HG03196 (cell line): ENCODE results near the gene NF2.

Experiments used
- ATAC-seq: cut with Tn5 transposase; IDR thresholded peaks from one replicate; pipeline ENCODE4 v1.9.1; 2021; ENCODE audit not compliant: unreplicated experiment

Gene NF2

DNA sequence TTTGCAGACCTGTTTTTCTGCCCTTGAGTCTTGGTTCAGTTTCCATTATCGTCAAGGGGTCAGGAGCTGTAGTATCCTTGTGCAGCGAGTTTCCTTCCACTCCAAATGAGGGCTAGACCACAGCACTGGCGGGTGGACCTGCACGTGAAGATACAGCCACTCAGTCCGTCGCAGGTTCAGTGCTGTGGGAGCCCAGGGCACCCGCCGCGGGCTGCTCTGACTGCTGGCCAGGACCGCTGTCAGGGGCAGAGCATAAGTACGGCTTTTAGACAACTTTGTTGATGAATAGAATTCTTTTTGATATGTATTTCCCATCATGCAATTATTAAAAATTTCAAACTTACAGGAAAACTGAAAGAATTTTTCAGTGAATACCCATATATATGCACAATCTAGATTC, 56.6 kb downstream of the NF2 start:
- ATAC-seq: no peak

DNA sequence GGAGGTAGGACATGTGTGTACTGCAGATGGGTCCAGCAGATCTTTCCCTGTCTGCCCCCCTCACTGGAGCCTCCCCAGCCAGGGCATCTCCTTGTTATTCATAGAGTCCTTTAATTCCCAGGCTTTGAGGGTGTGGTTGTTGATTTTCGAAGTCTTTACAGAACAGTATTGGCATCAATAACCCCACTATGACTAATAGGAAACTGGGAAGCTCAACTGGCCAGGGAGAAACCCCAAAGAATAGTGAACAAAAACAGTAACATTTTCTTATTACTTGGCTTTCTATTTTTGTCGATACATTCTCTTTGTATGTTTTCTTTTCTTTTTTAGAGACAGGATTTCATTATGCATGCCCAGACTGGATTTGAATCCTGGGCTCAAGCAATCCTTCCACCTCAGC, 57.9 kb downstream of the NF2 start:
- no peak for ATAC-seq

DNA sequence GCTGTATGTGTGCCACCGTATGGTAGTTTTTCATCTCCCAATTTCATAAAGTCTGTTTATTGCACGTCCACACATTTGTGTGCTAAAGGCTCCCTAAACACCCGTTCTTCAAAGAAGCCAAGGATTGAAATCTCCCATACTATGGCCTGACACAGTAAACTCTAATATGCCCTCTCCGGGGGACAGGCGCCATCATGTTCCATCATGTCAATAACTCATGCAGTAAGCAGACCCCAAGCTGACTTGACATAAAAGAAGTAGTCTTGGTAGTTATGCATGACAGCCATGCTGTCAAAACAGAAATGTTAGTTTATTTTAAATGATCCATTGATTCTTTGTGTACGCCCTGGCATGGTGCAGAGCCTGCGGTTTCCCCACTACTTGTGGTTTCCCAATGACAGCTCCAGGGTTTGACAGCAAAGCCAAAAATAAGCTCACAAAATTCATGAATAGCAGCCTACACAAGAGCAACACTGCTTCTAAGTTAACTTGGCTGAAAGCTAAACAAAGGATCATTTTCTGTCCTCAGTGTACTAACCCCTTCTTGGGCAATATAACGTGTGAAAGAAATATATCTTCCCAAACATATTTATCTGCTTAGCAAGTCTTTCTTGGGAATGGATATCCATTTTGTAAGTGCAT, 59.9 kb downstream of the NF2 start:
- no peak for ATAC-seq

DNA sequence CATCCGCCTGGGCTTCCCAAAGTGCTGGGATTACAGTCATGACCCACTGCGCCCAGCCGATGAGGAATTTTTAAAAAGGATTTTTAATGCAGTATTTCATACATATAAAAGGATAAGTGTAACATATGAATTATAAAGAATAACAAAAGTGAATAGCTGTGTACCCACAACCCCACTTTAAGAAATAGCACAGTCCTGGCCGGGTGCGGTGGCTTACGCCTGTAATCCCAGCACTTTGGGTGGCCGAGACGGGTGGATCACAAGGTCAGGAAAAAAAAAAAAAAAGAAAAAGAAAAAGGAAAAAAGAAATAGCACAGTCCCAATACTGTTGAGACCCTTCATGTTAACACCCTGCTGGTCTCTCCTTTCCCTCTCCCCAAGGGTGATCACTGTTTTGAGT, 62.1 kb downstream of the NF2 start:
- ATAC-seq: no peak

DNA sequence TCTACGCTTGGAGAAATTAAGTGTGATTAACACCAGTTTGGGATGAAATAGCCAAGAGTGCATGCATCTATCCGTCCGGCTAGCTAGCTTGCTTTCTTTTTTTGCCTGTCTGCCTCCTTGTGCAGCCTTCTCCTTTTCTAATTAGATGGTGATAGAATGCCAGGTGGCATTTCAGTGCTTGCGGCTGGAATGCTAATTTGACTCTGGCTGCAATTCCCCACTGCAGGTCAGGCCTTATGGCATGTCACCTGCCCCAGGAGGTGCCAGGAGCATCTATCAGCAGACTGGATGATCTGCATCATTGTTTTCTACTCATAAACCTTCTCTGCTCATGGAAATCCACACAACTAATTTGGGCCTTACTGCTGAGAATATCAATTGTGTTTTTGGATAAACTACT, 65.2 kb downstream of the NF2 start:
- no peak for ATAC-seq

DNA sequence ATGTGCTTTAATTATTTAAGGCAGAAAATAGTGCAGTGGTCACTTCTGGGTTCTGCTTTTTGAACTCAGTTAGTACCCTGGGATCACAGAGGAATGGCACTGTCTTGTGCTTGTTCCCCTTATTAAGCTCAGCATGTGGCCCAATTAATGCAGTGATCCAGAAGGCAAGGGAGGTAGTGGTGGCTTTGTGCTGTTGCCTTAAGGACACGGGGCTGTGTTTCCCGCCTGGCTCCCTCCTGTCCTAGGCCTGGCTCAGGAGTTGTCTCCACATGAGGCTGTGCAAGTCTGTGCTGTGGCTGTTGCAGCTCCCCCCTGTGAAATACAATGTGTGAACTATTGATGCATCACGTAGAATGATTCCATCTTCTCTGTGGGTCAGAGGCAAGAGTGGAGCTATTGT, 67.2 kb downstream of the NF2 start:
- ATAC-seq: no peak

DNA sequence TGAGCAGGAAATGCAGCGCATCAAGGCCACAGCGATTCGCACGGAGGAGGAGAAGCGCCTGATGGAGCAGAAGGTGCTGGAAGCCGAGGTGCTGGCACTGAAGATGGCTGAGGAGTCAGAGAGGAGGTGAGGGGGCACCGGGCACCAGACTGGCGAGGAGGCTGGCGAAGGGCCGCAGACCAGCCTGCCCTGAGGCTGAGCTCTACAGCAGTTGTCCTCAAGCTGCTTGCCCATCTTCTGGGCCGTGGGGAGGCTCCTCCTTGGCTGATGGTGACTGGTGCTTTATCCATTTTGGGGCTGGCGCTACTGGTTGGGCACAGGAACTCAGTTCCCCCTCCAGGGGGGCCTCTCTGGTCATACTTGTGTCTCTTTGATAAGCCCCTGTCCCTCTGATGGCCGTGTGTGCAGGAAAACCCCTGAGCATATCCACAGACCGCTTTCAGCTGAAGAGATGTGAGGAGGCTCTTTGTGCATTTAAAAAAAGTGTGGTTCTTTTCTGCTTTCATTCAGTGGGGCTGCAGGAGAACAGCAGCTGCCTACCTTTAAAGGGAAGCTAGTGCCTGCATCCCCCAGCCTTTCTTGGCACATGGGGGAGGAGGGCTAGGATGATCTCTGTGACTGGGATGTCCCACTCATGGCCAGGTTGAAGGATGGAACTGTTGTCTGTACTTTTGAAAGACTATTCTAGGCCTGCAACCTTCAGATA, 70.1 kb downstream of the NF2 start:
- no peak for ATAC-seq

DNA sequence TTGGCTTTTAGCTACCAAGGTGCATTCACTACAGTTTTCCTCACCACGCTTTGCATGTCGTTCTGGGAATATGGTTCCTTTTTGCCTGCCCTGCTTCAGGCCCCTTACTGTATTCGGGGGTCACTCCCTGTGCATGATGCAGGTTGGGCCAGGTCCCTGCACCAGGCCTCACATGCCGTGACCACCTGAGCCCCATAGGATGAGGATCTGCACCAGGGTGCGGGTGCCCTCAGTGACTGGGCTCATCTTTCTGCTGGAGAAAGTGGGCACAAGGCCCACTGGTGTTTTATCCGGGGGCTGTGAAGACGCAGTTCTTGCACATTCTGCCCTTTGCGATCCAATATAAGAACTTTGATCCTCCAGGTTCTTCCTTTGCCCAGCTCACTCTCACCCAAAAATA, 70.7 kb downstream of the NF2 start:
- no peak for ATAC-seq

DNA sequence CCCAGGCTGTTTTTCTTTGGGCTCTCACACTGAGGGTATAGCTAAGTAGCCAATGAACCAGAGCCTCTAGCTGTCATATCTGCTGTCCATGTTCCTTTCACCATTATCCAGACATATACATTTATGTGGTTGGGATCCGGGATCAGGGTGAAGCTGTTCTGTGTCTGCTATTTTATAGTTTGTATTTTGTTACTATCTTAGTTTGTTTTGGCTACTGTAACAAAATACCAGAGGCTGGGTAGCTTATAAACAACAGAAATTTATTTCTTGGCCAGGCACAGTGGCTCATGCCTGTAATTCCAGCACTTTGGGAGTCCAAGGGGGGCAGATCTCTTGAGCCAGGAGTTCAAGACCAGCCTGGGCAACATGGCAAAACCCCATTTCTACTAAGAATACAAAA, 75.9 kb downstream of the NF2 start:
- no peak for ATAC-seq

DNA sequence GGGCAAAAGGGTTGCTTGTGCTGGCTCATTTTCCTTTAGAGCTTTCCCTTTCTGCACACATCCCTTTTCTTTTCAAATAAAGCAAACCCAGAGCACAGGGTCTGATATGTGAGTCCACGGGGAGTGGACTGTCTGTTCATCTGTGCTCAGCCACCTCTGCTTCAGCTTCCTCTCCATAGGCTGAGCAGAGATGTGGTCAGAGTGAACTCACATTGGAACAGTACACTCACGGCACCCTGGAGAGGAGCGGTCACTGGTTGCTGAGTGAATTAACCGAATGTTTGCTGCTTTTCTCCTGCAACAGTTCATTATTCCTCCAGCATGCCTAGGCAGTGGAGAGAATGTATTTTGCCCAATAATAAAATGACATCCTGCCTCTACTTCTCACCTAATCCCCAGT, 80.1 kb downstream of the NF2 start:
- no peak for ATAC-seq

DNA sequence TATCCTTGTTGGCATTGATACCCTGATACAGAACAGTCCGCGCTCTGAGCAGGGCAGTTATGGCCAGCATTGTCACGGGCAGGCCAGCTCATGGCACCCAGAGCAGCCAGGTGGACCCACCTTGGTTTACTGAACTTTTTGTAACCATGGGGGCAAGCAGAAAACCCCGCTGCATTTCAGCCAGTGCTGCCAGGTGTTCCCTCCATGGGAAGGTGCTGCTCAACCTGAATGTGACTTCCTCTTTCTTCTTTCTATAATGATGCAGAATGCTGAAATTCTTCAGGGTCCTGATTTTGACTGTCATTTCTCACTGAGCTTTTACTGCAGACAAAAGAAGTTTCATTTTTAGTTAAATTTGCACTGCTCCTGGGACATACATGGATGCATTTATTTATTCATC, 80.8 kb downstream of the NF2 start:
- no peak for ATAC-seq

DNA sequence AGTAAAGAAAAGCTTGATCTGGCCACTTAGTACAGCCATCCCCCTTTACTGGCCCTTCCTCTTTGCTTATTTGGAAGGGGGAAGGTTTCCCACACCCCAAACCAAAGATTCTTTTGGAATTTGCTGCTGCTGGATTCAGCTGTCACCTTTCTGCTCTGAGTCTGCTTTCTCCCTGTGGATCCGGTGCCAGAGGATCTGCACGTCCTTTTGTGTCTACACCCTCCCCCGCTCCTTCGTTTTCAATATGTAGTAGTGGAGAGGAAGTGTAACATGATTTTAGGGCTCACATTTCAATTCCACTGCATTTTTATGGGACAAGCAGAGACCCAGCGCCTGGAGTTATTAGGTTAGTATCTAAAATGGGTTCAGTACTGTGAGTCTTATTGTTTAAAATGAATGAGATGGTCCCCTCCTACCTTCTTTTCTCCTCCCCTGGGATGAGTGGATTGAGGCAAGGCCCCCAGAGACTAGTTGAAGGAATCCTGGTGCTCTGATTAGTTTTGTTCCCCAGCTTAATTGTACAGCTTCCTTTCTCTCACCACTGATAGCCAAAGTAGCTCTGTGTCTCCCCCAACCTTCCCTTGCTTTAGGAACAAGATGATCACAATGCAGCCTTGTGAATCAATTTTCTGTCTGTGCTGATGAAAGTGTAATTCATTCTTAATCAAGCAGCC, 85.9 kb downstream of the NF2 start:
- no peak for ATAC-seq

DNA sequence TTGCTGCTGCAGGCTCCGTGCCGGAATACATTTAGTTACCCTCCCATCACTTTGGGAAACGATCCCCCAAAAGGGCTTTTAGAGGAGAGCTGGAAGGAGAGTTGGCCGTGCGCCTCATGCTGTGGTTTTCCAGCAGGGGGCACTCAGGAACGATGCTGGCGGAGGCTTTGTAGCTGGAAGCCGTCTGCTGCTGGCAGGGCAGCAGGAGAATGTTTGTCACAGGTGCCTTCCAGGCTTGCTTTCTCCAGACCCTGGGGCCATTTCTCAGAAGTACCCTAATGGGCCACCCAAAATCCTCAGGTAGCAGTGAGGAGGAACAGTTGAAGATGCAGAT, 86.4 kb downstream of the NF2 start:
- no peak for ATAC-seq

DNA sequence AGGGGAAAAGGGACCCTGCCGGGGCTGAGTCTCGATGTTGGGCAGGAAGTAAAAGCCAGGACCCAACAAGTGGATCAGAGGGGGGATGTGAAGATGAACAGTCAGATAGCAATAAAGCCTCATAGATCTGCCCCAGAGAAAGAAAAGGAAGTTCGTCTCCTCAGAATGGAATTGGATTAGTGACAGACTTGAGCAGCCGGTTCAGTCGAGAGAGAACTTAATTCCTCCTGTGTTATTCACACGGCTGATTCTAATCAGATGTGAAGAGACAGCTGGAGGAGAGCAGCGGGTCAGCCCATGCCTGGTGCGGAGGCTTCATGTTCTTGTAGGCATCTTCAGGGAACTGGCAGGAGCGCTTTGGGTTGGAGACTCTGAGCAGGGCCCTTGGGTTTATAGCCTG, 87.0 kb downstream of the NF2 start:
- no peak for ATAC-seq

DNA sequence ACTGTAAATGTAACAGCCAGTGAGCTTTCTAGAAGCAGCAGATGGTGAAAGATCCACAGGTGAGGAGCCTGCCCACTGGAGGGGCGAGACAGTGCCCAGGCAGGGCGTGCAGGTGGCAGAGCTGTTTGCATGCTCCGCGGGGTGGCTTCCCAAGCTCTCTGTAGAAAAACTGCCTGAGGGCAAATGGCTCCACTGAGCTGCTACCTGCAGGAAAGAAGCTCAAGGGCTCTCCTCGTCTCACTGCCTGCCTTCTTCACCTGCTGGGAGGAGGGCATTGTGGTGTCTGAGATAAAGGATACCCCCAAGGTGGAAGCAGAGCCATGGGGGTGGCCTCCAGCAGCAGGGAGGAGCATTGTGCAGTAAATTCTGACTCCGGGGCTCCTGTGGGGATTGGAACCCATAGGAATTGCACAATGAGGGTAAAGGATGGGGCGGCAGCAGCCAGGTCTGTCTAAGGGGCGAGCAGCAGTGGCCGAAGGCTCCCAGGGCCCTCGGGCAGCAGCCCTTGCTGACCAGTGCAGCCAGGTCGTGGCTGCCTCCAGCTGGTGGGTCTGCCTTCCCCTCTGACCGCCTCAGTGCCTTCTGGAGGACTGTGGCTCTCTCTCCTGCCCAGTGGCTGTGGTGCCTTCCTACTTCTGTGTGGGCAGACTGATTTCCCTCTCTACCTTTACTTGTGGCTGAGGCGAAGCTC, 88.3 kb downstream of the NF2 start:
- ATAC-seq: no peak

DNA sequence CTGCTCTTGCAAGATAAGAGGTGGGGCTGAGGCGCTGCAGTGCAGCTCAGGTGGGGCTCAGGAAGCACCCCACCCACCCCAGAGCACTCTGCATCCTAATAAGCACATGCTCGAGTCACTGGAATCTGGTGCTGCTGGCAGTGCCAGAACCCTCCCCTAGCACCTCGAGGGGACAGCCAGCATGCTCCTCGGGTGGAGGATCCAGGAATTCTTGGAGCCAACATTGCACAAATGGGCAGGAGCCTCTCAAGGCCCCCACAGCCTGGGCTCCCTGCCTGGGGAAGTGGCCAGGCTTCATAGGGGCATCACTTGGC, 88.9 kb downstream of the NF2 start:
- no peak for ATAC-seq

DNA sequence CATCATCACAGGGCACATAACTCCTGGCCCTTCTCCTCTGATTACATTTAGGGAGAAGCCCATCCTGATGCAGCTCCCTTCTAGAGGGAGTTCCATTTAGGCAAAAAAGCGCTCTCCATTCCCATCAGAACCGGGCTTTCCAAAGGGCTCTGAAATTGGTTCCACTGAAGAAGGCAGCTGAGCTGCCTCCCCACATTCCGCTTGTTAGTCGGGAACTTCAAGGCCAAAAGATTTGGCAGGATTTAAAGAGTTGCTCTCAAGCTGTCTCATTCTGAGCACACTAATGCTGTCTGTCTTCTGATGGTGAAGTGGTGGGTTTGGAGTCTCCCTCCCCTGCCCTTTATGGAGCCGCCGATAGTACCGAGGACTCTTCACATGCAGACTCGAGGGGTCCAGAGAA, 89.7 kb downstream of the NF2 start:
- ATAC-seq: no peak

DNA sequence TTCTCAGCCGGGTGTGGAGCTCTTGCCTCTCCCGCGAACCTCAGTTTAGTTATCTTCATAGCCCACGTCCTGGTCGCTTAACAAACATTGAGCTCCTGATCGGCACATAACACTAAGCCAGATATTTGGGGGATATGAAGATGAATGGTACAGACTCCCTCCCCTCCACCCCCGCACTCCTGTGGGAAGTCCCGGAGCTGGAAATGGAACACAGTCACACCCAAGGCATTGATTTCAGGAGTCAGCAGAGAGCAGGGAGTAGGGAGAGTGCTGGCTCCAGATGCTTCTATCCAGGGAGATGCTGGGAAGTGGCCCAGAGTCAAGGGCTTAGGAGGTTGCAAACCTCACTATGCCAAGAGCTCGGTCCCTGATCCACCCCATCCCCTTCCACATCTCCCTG, 90.2 kb downstream of the NF2 start:
- no peak for ATAC-seq

DNA sequence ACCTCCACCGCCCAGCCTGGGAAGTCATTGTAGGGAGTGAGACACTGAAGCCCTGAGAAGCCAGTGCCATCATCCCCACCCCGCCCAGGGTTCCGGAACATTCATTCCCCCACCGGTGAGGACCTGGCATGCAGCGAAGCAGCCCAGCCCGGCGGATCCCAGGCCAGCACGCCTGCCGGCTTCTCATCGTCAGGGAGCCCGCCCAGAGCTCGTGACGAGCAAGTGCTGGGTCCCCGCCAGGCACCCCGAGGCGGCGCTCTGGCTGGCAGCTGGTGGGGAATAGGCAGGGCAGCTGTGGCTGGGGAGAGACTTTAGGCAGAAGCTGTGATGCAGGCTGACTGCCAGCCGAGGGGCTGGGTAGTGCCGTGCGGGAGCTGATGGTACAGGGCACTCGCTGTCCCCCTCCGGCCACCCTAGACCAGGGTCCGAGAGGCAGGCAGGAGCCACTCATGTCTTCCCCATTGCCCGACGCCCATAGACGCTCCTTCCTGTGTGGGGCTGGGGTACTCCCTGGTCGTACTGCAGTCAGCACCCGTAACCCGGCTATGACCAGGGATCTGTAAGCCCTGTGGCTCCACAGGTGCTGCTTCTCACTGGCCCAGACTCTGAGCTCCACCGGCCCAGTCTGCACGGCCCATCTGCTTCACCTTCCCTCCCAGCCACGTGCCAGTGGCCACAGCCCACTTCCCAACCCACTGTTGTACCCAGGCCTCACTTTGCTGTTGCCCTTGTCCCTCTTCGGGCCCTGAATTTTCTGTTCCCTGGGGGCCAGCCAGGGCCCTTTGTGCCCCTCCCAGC, 91.9 kb downstream of the NF2 start:
- ATAC-seq: no peak

DNA sequence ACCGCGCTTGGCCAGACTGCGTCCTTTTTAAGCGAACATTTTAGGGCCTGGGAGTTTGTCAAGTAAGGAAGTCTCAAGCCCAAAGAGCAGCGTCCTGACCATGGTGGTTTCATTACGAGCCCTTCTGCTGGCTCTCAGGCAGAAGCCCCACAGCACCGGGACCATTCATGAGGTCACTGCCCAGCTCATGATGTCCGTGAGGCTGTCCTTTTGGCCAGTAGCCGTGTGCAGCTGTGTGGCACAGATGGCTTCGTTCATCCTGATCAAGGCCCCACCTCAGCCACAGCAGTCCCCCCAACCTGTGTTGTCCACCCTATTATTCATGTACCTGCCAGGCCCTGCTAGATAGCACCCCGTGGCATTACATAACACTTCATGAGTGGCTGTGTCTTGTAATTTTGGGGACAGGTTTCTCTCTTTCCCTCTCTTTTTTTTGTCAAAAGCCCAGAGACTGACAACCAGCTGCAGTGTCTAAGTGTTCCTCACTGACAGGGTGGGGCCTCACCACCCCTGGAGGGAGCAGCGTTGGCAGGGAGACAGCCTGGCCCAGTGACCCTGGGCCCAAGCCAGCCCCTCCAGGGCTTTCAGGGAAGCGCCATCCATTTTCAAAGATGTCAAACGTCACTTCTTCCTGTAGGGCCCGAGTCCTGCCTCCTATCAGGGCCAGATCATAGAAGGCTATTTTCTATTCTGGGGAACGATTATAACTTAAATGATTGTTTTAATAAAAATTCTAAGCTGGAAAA, 94.6 kb downstream of the NF2 start:
- ATAC-seq: no peak
